Upper lobe of left lung (tissue), 4 donors: ENCODE data around the gene KLHL1.

Experiments
- CTCF ChIP-seq, 6 experiments: fragments of 450-650 bp in 4 of 6; fragments of 200-600 bp in 2 of 6; sonication (generic) in 2 of 6; IDR thresholded peaks; one replicate each; pipeline ENCODE4 v1.5.1; 2016 to 2019; ENCODE audit warnings: antibody characterized with exemption in 6 of 6
- EP300 ChIP-seq, 4 donors: sonication (generic); formaldehyde crosslinking; IDR thresholded peaks; one replicate each; pipeline ENCODE4 v1.5.1; 2017; ENCODE audit warnings: antibody characterized with exemption in 4 of 4, control low read depth in 2 of 4
- POLR2AphosphoS5 ChIP-seq, 2 donors: sonication (generic); formaldehyde crosslinking; IDR thresholded peaks; one replicate each; pipeline ENCODE4 v1.5.1; 2017; ENCODE audit warnings: antibody characterized with exemption in 2 of 2

- TF ChIP-seq CTCF (IDR thresholded peaks at IDR 0.05): no peak
- no peak for TF ChIP-seq POLR2AphosphoS5 (IDR thresholded peaks at IDR 0.05)
- no peak for TF ChIP-seq EP300 (IDR thresholded peaks at IDR 0.05)
Observed at GRCh38 chr13:69956349-69956748, 151.9 kb downstream of the KLHL1 start.
